Uterus (tissue), 2 donors: ENCODE data around the gene GTF2F2.

Experiments used
- CTCF ChIP-seq, 4 experiments: fragments of 200-600 bp in 2 of 4; fragments of 450-650 bp in 2 of 4; sonication (generic) in 2 of 4; IDR thresholded peaks; one replicate each; pipeline ENCODE4 v1.5.1; 2016 to 2019; ENCODE audit warnings: antibody characterized with exemption in 4 of 4, mild to moderate bottlenecking in 2 of 4, moderate library complexity in 1 of 4
- POLR2A ChIP-seq, 2 donors: fragments of 450-650 bp; IDR thresholded peaks; one replicate each; pipeline ENCODE4 v1.6.1; 2016; ENCODE audit warnings: antibody characterized with exemption in 2 of 2, mild to moderate bottlenecking in 1 of 2, moderate library complexity in 1 of 2

GRCh38 chr13:45325806-45326205 lies 205.5 kb downstream of the GTF2F2 start:
- TF ChIP-seq CTCF (IDR thresholded peaks at IDR 0.05) (no peak), POLR2A (IDR thresholded peaks at IDR 0.05) (no peak)
